ENCODE results near the gene PLA2G6. TPM values are rescaled to one million over a fixed set of nuclear protein-coding genes. Genes with fewer than 3 reads are reported as not detected.

Gene PLA2G6
- total and polyA plus RNA-seq, 2 of the 8 experiments (the other 6 are each of a cell fraction or from before 2014, with no cell fraction given): 13.2 to 21.0 TPM

GRCh38 chr22:38165922-38166593 is 15.6 kb downstream of the PLA2G6 start (continued):
- no peak for TF ChIP-seq CBX8 (IDR thresholded peaks at IDR 0.05; ENCODE audit: borderline replicate concordance, low read depth, low read length)
